WTC11 (cell line): ENCODE measurements around the gene DAD1.

Experiments
- CTCF ChIP-seq: fragments of 200-600 bp; IDR thresholded peaks from 2 replicates; pipeline ENCODE4 v1.8.0; 2022; ENCODE audit warnings: antibody characterized with exemption
- ETV6 ChIP-seq: sonication (generic); formaldehyde crosslinking; IDR thresholded peaks from 2 replicates; pipeline ENCODE4 v1.8.1; 2022; ENCODE audit warnings: mild to moderate bottlenecking, missing genetic modification reagents

- TF ChIP-seq ETV6: no peak
- no peak for TF ChIP-seq CTCF
Measured at GRCh38 chr14:22589096-22589839, at the start of gene DAD1.
